ENCODE data around the gene MS4A6E.
"Not testable (repeated sequence)": the region's sequence is repeated elsewhere in the genome, so short reads cannot be mapped to it uniquely, and the experiment has no call there.

MS4A6E gene

GRCh38 chr11:60344146-60344545, 17.1 kb downstream of the MS4A6E start:
- no peak for TF ChIP-seq JUND (IDR thresholded peaks at IDR 0.05; ENCODE audit: low read depth)
- no peak for DNase-seq (ENCODE audit: low read depth in 1 of 2, low spot score in 1 of 2)
- in situ Hi-C loops (cut with HindIII; ENCODE audit: low pct_unique_long_range_greater_than_20kb, low sequenced_read_pairs), result no loop called here

GRCh38 chr11:60345489-60345888, 18.4 kb downstream of the MS4A6E start:
- no peak for TF ChIP-seq JUND (IDR thresholded peaks at IDR 0.05; ENCODE audit: low read depth)
- in situ Hi-C loops (cut with HindIII; ENCODE audit: low pct_unique_long_range_greater_than_20kb, low sequenced_read_pairs), result no loop called here
- DNase-seq (ENCODE audit: low read depth in 1 of 2, low spot score in 1 of 2), result peak in 1 of 2 experiments; percentile 63

GRCh38 chr11:60347084-60347797, 20.2 kb downstream of the MS4A6E start:
- in situ Hi-C loops (cut with HindIII; ENCODE audit: low pct_unique_long_range_greater_than_20kb, low sequenced_read_pairs), result no loop called here
- DNase-seq (ENCODE audit: low read depth in 1 of 2, low spot score in 1 of 2), result no peak
- no peak for TF ChIP-seq JUND (IDR thresholded peaks at IDR 0.05; ENCODE audit: low read depth)

GRCh38 chr11:60348116-60348515, 21.1 kb downstream of the MS4A6E start:
- no peak for TF ChIP-seq JUND (IDR thresholded peaks at IDR 0.05; ENCODE audit: low read depth)
- in situ Hi-C loops (cut with HindIII; ENCODE audit: low pct_unique_long_range_greater_than_20kb, low sequenced_read_pairs), result no loop called here
- DNase-seq (ENCODE audit: low read depth in 1 of 2, low spot score in 1 of 2), result peak in 1 of 2 experiments; percentile 58

GRCh38 chr11:60349990-60350389, 22.9 kb downstream of the MS4A6E start:
- DNase-seq (ENCODE audit: low read depth in 1 of 2, low spot score in 1 of 2), result no peak
- TF ChIP-seq JUND (IDR thresholded peaks at IDR 0.05; ENCODE audit: low read depth), result no peak
- in situ Hi-C loops (cut with HindIII; ENCODE audit: low pct_unique_long_range_greater_than_20kb, low sequenced_read_pairs), result no loop called here

GRCh38 chr11:60357771-60358170, 30.7 kb downstream of the MS4A6E start:
- no peak for DNase-seq (ENCODE audit: low read depth in 1 of 2, low spot score in 1 of 2)
- in situ Hi-C loops (cut with HindIII; ENCODE audit: low pct_unique_long_range_greater_than_20kb, low sequenced_read_pairs), result no loop called here
- TF ChIP-seq JUND (IDR thresholded peaks at IDR 0.05; ENCODE audit: low read depth), result no peak

- in situ Hi-C loops (cut with HindIII; ENCODE audit: low pct_unique_long_range_greater_than_20kb, low sequenced_read_pairs), result no loop called here
- peak in 1 of 2 experiments; percentile 37 for DNase-seq (ENCODE audit: low read depth in 1 of 2, low spot score in 1 of 2)
- no peak for TF ChIP-seq JUND (IDR thresholded peaks at IDR 0.05; ENCODE audit: low read depth)
Measured at GRCh38 chr11:60360621-60361020, 33.6 kb downstream of the MS4A6E start.

- no peak for TF ChIP-seq JUND (IDR thresholded peaks at IDR 0.05; ENCODE audit: low read depth)
- DNase-seq (ENCODE audit: low read depth in 1 of 2, low spot score in 1 of 2), result no peak
- in situ Hi-C loops (cut with HindIII; ENCODE audit: low pct_unique_long_range_greater_than_20kb, low sequenced_read_pairs), result no loop called here
Measured at GRCh38 chr11:60362241-60362640, 35.2 kb downstream of the MS4A6E start.

- in situ Hi-C loops (cut with HindIII; ENCODE audit: low pct_unique_long_range_greater_than_20kb, low sequenced_read_pairs), result no loop called here
- peak; percentile 55 to 89 for DNase-seq (ENCODE audit: low read depth in 1 of 2, low spot score in 1 of 2)
- no peak for TF ChIP-seq JUND (IDR thresholded peaks at IDR 0.05; ENCODE audit: low read depth)
Measured at GRCh38 chr11:60363542-60364470, 36.8 kb downstream of the MS4A6E start.

GRCh38 chr11:60366262-60366904, 39.3 kb downstream of the MS4A6E start:
- DNase-seq (ENCODE audit: low read depth in 1 of 2, low spot score in 1 of 2); in situ Hi-C loops (cut with HindIII; ENCODE audit: low pct_unique_long_range_greater_than_20kb, low sequenced_read_pairs): not testable (repeated sequence)

GRCh38 chr11:60367009-60367408, 40.0 kb downstream of the MS4A6E start:
- no peak for DNase-seq (ENCODE audit: low read depth in 1 of 2, low spot score in 1 of 2)
- in situ Hi-C loops (cut with HindIII; ENCODE audit: low pct_unique_long_range_greater_than_20kb, low sequenced_read_pairs), result no loop called here
- no peak for TF ChIP-seq JUND (IDR thresholded peaks at IDR 0.05; ENCODE audit: low read depth)

GRCh38 chr11:60367896-60368295, 40.8 kb downstream of the MS4A6E start:
- no peak for DNase-seq (ENCODE audit: low read depth in 1 of 2, low spot score in 1 of 2)
- no peak for TF ChIP-seq JUND (IDR thresholded peaks at IDR 0.05; ENCODE audit: low read depth)
- in situ Hi-C loops (cut with HindIII; ENCODE audit: low pct_unique_long_range_greater_than_20kb, low sequenced_read_pairs), result no loop called here
